SU-DHL-6 (cell line): ENCODE data around the gene ILRUN.
"Not testable (repeated sequence)": the region's sequence is repeated elsewhere in the genome, so short reads cannot be mapped to it uniquely, and the experiment has no call there.

Source experiments
- H2AFZ ChIP-seq: fragments of 200-600 bp; sonication (generic); 2 replicates; pipeline ENCODE4 v1.6.1; 2014; ENCODE audit warnings: low read depth, mild to moderate bottlenecking, moderate library complexity, mixed read lengths, antibody characterized with exemption, low read length; ENCODE audit not compliant: severe bottlenecking
- H3F3A ChIP-seq: fragments of 200-600 bp; shearing (Covaris generic); 2 replicates; pipeline ENCODE4 v1.6.0; 2016; ENCODE audit warnings: antibody characterized with exemption, mild to moderate bottlenecking; ENCODE audit not compliant: insufficient read depth
- H3K27ac ChIP-seq: fragments of 200-600 bp; sonication (generic); 2 replicates; pipeline ENCODE4 v1.5.1; 2016; ENCODE audit warnings: low read depth, mild to moderate bottlenecking, low read length, moderate library complexity, mixed read lengths
- H3K27me3 ChIP-seq: fragments of 200-600 bp; sonication (generic), shearing (Covaris generic); 2 replicates; pipeline ENCODE4 v1.6.0; 2014; ENCODE audit warnings: mild to moderate bottlenecking, low read length
- H3K36me3 ChIP-seq: fragments of 200-600 bp; sonication (generic); 2 replicates; pipeline ENCODE4 v1.6.1; 2014; ENCODE audit warnings: mild to moderate bottlenecking, low read length, mixed read lengths
- H3K4me2 ChIP-seq: fragments of 300-600, 200-600 bp; shearing (Covaris generic), sonication (generic); 2 replicates; pipeline ENCODE4 v1.6.0; 2014; ENCODE audit warnings: low read length, low read depth, mild to moderate bottlenecking; ENCODE audit not compliant: poor library complexity, severe bottlenecking
- H3K4me3 ChIP-seq: fragments of 200-600 bp; sonication (generic); 2 replicates; pipeline ENCODE4 v1.5.1; 2014; ENCODE audit warnings: antibody characterized with exemption, low read length, mild to moderate bottlenecking, mixed read lengths; ENCODE audit not compliant: insufficient read depth, poor library complexity, severe bottlenecking
- H3K79me2 ChIP-seq: fragments of 200-600 bp; sonication (generic); 2 replicates; pipeline ENCODE4 v1.6.1; 2014; ENCODE audit warnings: mild to moderate bottlenecking, low read length, moderate library complexity; ENCODE audit not compliant: insufficient read depth
- H3K9ac ChIP-seq: fragments of 200-600 bp; sonication (generic); 2 replicates; pipeline ENCODE4 v1.7.0; 2014; ENCODE audit warnings: mild to moderate bottlenecking, low read length
- H3K9me2 ChIP-seq: fragments of 200-600 bp; sonication (generic); replicated peaks from 2 replicates; pipeline ENCODE4 v1.6.1; 2014; ENCODE audit warnings: low read length; ENCODE audit not compliant: insufficient read depth
- H3K9me3 ChIP-seq: fragments of 200-600 bp; sonication (generic); 2 replicates; pipeline ENCODE4 v1.6.1; 2014; ENCODE audit warnings: low read length, mixed read lengths; ENCODE audit not compliant: insufficient read depth
- H4K20me1 ChIP-seq: fragments of 200-600 bp; sonication (generic); 2 replicates; pipeline ENCODE4 v1.6.1; 2014; ENCODE audit warnings: low read depth, mild to moderate bottlenecking, antibody characterized with exemption, low read length, moderate library complexity, mixed read lengths
- EZH2phosphoT487 ChIP-seq: fragments of 200-600 bp; sonication (generic), shearing (Covaris generic); conservative IDR thresholded peaks from 2 replicates; pipeline ENCODE4 v1.6.1; 2018; ENCODE audit warnings: mild to moderate bottlenecking, antibody characterized with exemption, low read length, moderate library complexity, mixed read lengths
- TF ChIP-seq, protein P1 (sequence below): fragments of 200-600 bp; sonication (generic); IDR thresholded peaks from one replicate; pipeline ENCODE4 v1.5.1; 2017; ENCODE audit warnings: antibody characterized with exemption, mild to moderate bottlenecking, low read length, moderate library complexity; ENCODE audit not compliant: insufficient read depth, poor library complexity, severe bottlenecking

Gene ILRUN

DNA sequence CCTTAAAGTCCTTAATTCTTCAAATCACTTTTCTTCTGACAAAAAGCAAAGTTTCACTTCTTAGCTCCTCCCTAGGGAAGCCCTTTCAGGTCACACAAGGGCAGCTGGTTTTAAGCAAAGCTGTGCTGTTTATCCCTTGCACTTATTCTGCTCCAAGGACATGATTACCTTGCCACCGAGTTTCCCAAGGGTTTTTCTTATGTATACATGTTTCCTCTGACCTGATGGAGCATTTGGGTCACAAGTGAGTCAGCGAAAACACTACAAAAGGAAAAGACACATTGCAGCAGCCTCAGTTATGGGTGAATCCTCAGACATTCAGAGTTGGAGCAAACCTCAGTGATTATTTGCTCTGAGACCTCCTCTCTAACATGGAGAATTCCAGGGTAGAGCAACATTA is 26.6 kb upstream of the ILRUN start:
- H3K9ac ChIP-seq, result no peak overlapping the region
- H3K4me2 ChIP-seq, result no peak overlapping the region
- H3K27ac ChIP-seq, result no peak overlapping the region

DNA sequence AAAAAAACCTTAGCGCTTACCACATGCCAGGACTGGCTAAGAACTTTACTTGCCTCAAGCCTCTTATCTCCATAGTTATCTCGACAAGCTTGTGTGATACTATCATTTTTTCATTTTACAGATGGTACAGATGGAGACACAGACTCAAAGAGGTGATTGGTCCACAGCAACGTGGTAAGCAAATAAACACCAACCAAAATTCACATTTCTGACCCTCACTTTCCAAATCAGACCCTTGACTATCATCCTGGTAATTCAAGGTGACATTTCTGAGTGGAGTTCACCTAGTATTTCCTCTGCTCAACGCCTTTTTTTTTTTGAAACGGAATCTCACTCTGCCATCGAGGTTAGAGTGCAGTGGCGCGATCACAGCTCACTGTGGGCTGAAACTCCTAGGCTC is 25.9 kb upstream of the ILRUN start:
- no peaks in the 10 kb centered on the region for H3F3A ChIP-seq
- H3K9ac ChIP-seq, result no peak overlapping the region
- no peak overlapping the region for H3K4me2 ChIP-seq
- TF ChIP-seq, protein P1, sequence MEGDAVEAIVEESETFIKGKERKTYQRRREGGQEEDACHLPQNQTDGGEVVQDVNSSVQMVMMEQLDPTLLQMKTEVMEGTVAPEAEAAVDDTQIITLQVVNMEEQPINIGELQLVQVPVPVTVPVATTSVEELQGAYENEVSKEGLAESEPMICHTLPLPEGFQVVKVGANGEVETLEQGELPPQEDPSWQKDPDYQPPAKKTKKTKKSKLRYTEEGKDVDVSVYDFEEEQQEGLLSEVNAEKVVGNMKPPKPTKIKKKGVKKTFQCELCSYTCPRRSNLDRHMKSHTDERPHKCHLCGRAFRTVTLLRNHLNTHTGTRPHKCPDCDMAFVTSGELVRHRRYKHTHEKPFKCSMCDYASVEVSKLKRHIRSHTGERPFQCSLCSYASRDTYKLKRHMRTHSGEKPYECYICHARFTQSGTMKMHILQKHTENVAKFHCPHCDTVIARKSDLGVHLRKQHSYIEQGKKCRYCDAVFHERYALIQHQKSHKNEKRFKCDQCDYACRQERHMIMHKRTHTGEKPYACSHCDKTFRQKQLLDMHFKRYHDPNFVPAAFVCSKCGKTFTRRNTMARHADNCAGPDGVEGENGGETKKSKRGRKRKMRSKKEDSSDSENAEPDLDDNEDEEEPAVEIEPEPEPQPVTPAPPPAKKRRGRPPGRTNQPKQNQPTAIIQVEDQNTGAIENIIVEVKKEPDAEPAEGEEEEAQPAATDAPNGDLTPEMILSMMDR, result no peak
- no peak for TF ChIP-seq EZH2phosphoT487
- H4K20me1 ChIP-seq, result no peaks in the 10 kb centered on the region
- no peak overlapping the region for H3K27ac ChIP-seq
- H3K9me3 ChIP-seq, result peaks cover 6% of the 10 kb centered on the region; the same call in 1 of the 2 replicates
- no peaks in the 10 kb centered on the region for H3K79me2 ChIP-seq
- no peak overlapping the region for H2AFZ ChIP-seq
- H3K27me3 ChIP-seq, result no peaks in the 10 kb centered on the region
- H3K9me2 ChIP-seq, result no peaks in the 10 kb centered on the region
- H3K36me3 ChIP-seq, result no peaks in the 10 kb centered on the region
- no peak overlapping the region for H3K4me3 ChIP-seq

More for the DNA sequence above, 26.6 kb upstream of the ILRUN start:
- Histone ChIP-seq H3K4me3 (no peak overlapping the region), H3F3A (no peaks in the 10 kb centered on the region), H3K36me3 (no peaks in the 10 kb centered on the region), H3K9me2 (no peaks in the 10 kb centered on the region), H2AFZ (no peak overlapping the region), H4K20me1 (no peaks in the 10 kb centered on the region), H3K9me3 (peaks cover 6% of the 10 kb centered on the region; the same call in 1 of the 2 replicates), H3K79me2 (no peaks in the 10 kb centered on the region), H3K27me3 (no peaks in the 10 kb centered on the region)
- TF ChIP-seq, protein P1, result no peak
- no peak for TF ChIP-seq EZH2phosphoT487

DNA sequence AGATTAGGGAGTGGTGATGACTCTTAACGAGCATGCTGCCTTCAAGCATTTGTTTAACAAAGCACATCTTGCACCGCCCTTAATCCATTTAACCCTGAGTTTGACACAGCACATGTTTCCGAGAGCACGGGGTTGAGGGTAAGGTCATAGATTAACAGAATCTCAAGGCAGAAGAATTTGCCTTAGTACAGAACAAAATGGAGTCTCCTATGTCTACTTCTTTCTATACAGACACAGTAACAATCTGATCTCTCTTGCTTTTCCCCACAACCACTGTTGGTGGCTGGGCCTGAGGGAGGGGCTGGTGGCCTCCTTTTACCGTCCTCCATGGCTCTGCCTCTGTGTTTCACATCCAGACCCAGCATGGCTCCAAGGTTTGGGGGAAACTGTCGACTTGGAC is 23.6 kb upstream of the ILRUN start:
- H3K9ac ChIP-seq, H3K27ac ChIP-seq, H3K36me3 ChIP-seq, H3K9me3 ChIP-seq, H3K27me3 ChIP-seq, H2AFZ ChIP-seq, H3K79me2 ChIP-seq, H3F3A ChIP-seq, H3K4me2 ChIP-seq, H3K4me3 ChIP-seq, H4K20me1 ChIP-seq, H3K9me2 ChIP-seq: not testable (repeated sequence)

DNA sequence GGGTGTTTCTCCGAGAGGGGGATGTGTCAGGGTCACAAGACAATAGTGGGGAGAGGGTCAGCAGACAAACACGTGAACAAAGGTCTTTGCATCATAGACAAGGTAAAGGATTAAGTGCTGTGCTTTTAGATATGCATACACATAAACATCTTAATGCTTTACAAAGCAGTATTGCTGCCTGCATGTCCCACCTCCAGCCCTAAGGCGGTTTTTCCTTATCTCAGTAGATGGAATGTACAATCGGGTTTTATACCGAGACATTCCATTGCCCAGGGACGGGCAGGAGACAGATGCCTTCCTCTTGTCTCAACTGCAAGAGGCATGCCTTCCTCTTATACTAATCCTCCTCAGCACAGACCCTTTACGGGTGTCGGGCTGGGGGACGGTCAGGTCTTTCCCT is 23.1 kb upstream of the ILRUN start:
- not testable (repeated sequence) for H3K4me2 ChIP-seq, H3K36me3 ChIP-seq, H3F3A ChIP-seq, H3K27ac ChIP-seq, H3K4me3 ChIP-seq, H3K9me2 ChIP-seq, H3K27me3 ChIP-seq, H4K20me1 ChIP-seq, H3K9ac ChIP-seq, H3K9me3 ChIP-seq, H2AFZ ChIP-seq, H3K79me2 ChIP-seq
